A549 treated with dexamethasone at 1 μM for 4 hours (cell line): ENCODE results near the gene KRTAP26-1. TPM values are rescaled to one million over a fixed set of nuclear protein-coding genes. Genes with fewer than 3 reads are reported as not detected.

ENCODE experiments used
- total RNA-seq: library from RNA; stranded (reverse); fragments of 200-300 nt; extraction: Qiagen RNA extraction; gene quantifications from 5 replicates; pipeline ENCODE4 v1.2.3, GENCODE V29; 2022

Gene KRTAP26-1
- total RNA-seq, result not detected in 5 replicates

GRCh38 chr21:30320215-30320614 is at the start of gene KRTAP26-1:
Gene KRTAP26-1, minus strand, starts transcription at chr21:30320315. Its CDS starts 280 bp downstream, at chr21:30320035.

GRCh38 chr21:30348506-30348905 is 28.4 kb upstream of the KRTAP26-1 start, which contains the start of gene KRTAP23-1:
Gene KRTAP23-1, minus strand, starts transcription at chr21:30348606. Its CDS starts 0 bp downstream, at chr21:30348606.

GRCh38 chr21:30337276-30337744 is 17.2 kb upstream of the KRTAP26-1 start, which contains the start of gene KRTAP27-1:
Gene KRTAP27-1, minus strand, starts transcription at chr21:30337694. Its CDS starts 26 bp downstream, at chr21:30337668.

GRCh38 chr21:30289215-30289614 is 30.9 kb downstream of the KRTAP26-1 start, which contains the start of gene KRTAP25-1:
Gene KRTAP25-1, minus strand, starts transcription at chr21:30289514. Its CDS starts 24 bp downstream, at chr21:30289490.

GRCh38 chr21:30282850-30283249 is 37.3 kb downstream of the KRTAP26-1 start, which contains the start of gene KRTAP24-1:
Gene KRTAP24-1, minus strand, starts transcription at chr21:30282950. Its CDS starts 18 bp downstream, at chr21:30282932.

Other genes starting within 250 kb of the KRTAP26-1 start
- gene CLDN17, start 153.5 kb downstream of the KRTAP26-1 start, total RNA-seq, result not detected in 5 replicates
- gene CLDN8, start 104.2 kb downstream of the KRTAP26-1 start, total RNA-seq, result not detected in 5 replicates
- not detected in 5 replicates for gene KRTAP24-1, start 37.4 kb downstream of the KRTAP26-1 start, total RNA-seq
- gene KRTAP25-1, start 30.8 kb downstream of the KRTAP26-1 start, total RNA-seq, result not detected in 5 replicates
- not detected in 5 replicates for gene KRTAP27-1, start 17.4 kb upstream of the KRTAP26-1 start, total RNA-seq
- not detected in 5 replicates for gene KRTAP23-1, start 28.3 kb upstream of the KRTAP26-1 start, total RNA-seq
- 0.09 TPM in 1 of 5 replicates, not detected in the others for gene KRTAP13-2, start 52.0 kb upstream of the KRTAP26-1 start, total RNA-seq
- gene KRTAP13-1, start 75.7 kb upstream of the KRTAP26-1 start, total RNA-seq, result not detected in 5 replicates
- not detected in 5 replicates for gene KRTAP13-3, start 105.6 kb upstream of the KRTAP26-1 start, total RNA-seq
- gene KRTAP13-4, start 109.9 kb upstream of the KRTAP26-1 start, total RNA-seq, result not detected in 5 replicates
- gene KRTAP15-1, start 120.0 kb upstream of the KRTAP26-1 start, total RNA-seq, result not detected in 5 replicates
- not detected in 5 replicates for gene KRTAP19-1, start 160.1 kb upstream of the KRTAP26-1 start, total RNA-seq
- gene KRTAP19-2, start 167.1 kb upstream of the KRTAP26-1 start, total RNA-seq, result not detected in 5 replicates
- not detected in 5 replicates for gene KRTAP19-3, start 171.7 kb upstream of the KRTAP26-1 start, total RNA-seq
- not detected in 5 replicates for gene KRTAP19-4, start 176.8 kb upstream of the KRTAP26-1 start, total RNA-seq
- not detected in 5 replicates for gene KRTAP19-5, start 181.8 kb upstream of the KRTAP26-1 start, total RNA-seq
- gene KRTAP19-6, start 221.5 kb upstream of the KRTAP26-1 start, total RNA-seq, result not detected in 5 replicates
- gene KRTAP19-7, start 241.0 kb upstream of the KRTAP26-1 start, total RNA-seq, result not detected in 5 replicates